ENCODE data around the gene SORCS2.

DNA sequence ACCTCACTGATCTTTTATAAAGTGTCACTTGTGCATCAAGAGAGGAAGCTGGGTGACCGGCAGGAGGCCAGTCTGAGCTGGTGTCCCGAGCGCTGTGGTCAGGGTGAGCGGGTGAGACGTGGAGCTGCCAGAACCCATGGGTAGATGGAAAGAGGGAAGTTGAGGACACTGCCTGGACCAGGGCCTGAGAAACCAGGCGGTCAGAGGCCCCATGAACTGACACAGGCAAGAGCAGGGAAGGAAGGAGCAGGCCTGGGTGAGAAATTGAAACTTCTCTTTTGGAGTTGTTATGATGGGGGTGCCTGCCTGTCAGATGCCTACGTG is 554.7 kb downstream of the SORCS2 start:
- no peak for TF ChIP-seq EZH2phosphoT487 (IDR thresholded peaks at IDR 0.05; ENCODE audit: borderline replicate concordance, low read depth, low read length)
- TF ChIP-seq CTCF (conservative IDR thresholded peaks at IDR 0.05; ENCODE audit: low read length): no peak

Data from OCI-LY7 (cell line).